MG63 (cell line): ENCODE measurements around the gene ZNF423. TPM values are rescaled to one million over a fixed set of nuclear protein-coding genes. Genes with fewer than 3 reads are reported as not detected.
A peak's percentile ranks its signal among the peaks of the same experiment; 100 is the strongest.

ENCODE experiments used
- DNase-seq: peaks from one replicate; pipeline ENCODE4 v3.0.0-alpha.2; 2020
- H3K27me3 ChIP-seq: fragments of 250-450 bp; sonication (Bioruptor Pico); 2 replicates; pipeline ENCODE4 v1.5.1; 2020; ENCODE audit warnings: mild to moderate bottlenecking, moderate library complexity
- H3K36me3 ChIP-seq: fragments of 250-450 bp; sonication (Bioruptor Pico); 2 replicates; pipeline ENCODE4 v1.5.1; 2020; ENCODE audit warnings: mild to moderate bottlenecking, moderate library complexity
- H3K4me3 ChIP-seq: fragments of 250-450 bp; sonication (Bioruptor Pico); 2 replicates; pipeline ENCODE4 v1.5.1; 2020; ENCODE audit warnings: mild to moderate bottlenecking, moderate library complexity
- H3K9me3 ChIP-seq: fragments of 250-450 bp; sonication (Bioruptor Pico); 2 replicates; pipeline ENCODE4 v1.5.1; 2020; ENCODE audit warnings: mild to moderate bottlenecking, moderate library complexity
- total RNA-seq: library from RNA; depleted of rRNA; stranded (reverse); fragments of >200 nt; shearing (Covaris generic); gene quantifications from 2 replicates; pipeline ENCODE4 v1.2.3, GENCODE V29; 2014; ENCODE audit warnings: low replicate concordance

The ZNF423 gene
- total RNA-seq, 1 experiment from 2014 or later = 0.07 TPM

DNA sequence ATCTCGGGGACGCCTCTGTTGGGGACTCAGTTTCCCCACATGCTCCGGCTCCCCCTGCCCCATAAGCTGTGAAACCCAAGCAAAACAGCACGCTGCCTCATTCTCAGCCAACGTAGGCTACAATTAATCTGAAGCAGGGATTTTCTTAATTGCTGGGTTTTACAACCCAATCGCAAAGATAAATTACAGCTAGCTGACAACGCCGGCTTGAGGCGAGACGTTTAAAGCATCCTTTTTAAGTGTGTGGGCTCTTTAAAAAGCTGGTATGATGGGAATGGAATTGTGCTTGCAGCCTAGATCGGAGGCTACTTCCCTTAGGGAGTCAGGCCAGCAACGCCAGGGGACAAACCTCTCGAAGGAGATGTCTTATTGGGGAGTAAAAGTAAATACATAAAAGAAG, 185.3 kb downstream of the ZNF423 start:
- no peak for DNase-seq
- H3K36me3 ChIP-seq = no peaks in the 10 kb centered on the region
- H3K27me3 ChIP-seq = no peaks in the 10 kb centered on the region
- no peaks in the 10 kb centered on the region for H3K9me3 ChIP-seq
- no peak overlapping the region for H3K4me3 ChIP-seq

DNA sequence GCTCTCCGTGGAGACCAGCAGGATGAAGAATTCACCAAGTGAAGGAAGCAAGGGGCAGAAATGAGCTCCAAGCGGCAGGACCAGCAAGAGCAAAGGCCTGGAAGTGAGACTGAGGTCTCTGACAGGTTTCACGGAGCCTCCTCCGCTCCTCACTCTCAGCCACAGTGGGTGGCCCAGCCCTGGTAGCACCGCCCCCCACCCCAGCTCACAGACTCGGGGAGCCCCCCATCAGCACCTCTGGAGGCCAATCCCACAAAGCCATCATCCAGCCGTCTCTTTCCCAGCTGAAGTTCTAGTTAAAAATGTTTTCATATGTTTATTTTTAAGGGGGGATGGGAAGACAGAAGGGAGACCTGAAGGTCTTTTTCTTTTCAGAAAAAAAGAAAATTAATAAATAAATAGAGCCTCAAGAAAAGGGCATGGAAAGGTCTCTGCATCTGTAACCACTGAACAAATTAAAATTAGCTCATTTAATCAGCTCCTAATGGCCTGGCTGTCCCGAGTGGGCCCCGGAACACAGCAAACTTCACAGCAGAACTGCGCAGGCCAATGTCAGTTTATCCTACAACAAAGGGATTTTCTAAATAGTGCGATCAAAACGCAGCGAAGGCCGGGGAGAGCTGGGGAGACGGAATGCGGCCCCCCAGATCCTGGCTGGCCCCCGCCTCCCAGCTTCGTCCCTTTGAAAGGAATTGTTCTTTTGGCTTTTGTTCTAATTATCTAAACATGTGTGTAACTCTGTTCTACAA, 190.3 kb downstream of the ZNF423 start:
- no peaks in the 10 kb centered on the region for H3K9me3 ChIP-seq
- H3K36me3 ChIP-seq = no peaks in the 10 kb centered on the region
- H3K27me3 ChIP-seq = no peaks in the 10 kb centered on the region
- H3K4me3 ChIP-seq = no peak overlapping the region
- no peak for DNase-seq

DNA sequence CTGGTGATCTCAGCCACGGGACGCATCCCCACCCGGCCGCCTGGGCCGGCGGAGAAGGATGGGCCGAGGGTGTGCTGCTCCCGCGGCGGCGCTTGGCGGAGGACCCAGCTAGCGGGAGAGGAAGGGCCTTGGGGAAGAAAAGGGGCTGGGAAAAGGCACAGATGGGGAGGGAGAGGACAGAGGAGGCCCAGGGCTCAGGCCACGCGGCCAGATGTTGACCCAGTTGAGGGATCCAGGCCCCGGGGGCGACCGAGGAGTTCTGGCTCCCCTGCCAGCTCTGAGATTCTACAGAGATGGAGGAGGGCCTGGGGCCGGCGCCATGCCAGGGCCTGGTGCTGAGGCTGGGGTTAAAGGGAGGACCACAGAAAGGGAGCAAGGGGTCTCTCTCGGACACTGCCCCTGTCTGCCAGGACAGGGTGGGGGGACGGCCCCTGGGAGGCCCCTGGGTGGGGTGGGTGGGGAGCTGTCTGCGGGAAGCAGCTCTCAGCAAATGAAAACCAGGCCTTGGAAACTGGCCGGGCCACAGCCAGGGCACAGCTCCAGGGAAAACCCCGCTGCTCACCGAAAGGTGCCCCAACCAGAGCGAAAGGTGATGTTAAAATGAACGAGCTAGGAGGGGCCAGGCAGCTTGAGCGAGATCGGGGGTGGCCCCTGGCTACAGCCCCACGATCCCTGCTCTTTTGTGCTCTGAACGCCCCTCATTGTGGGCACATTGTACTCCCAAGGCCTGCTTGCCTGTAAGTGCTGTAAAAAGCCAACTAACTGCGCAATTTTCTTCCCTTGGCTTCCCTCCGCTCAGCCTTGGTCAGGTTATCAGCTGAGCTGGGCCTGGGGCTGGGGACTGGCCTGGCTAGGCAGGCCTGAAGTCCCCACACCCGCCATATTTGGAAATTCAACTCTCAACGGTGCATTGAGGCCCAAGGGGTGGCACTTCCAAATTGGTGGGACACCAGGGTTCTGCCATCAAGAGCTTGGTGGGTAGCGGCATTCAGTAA, 191.4 kb downstream of the ZNF423 start:
- DNase-seq = no peak
- Histone ChIP-seq H3K9me3 (no peaks in the 10 kb centered on the region), H3K4me3 (no peak overlapping the region), H3K36me3 (no peaks in the 10 kb centered on the region), H3K27me3 (no peaks in the 10 kb centered on the region)

DNA sequence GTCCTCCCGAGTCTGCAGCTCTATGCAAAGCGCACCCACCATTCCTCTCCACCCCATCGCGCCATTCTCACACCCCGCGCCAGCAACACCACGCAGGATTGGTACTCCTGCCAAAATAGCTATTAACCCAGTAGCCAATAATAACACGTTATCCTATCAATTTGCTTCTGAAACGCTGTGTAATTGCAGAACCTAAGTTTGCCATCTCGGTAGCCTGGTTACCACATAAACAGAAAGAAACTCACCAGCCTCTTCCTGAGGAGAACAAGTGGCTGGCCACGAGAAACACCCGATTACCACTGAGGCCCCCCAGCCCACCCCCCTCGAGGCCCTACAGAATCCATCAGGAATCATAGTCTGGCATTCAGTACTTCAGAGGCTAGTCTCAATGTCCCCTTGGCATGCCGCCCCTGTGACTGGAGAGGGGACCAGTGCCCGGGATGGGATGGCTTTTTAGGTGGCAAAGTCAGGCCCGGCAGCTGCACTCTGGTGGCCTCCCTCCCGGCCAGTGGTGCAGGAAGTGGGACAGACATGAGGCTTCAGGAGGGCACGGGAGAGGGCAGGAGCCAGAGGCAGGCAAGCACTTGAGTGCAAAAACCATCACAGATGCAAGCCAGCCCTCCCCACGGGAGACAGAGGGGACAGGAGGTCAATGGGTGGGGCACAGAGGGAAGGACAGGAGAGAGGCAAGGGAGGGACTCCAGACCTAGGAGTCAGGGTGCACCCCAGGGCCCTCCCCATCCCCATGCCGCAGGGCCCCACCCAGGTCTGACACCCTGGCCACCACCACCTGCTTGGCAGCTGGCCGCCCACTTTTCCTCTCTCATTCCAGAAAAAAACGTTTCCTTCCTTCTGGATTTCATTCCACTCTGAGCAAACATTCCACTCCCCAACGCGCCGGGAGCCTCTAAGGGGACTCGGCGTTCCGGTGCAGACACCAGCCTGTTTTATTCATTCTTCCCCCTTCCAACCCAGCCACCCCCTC, 192.5 kb downstream of the ZNF423 start:
- no peak for DNase-seq

DNA sequence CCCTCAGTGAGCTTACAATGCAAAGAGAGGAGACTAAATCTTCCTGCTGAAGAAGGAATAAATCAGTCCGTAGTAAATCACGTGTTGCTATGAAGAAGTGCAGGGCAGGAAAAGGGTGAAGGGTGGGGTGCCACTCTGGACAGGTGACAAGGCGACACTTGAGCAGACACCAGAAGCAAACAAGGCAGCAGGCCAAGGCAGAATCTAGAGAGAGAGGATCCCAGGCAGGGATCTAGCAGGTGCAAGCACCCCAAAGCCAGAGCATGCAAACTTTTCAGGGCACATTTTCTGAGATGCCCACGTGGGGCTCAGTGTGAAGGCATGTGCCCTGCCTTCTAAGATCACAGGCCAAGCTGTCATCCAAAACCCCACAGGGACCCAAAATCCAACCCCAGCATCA, 193.3 kb downstream of the ZNF423 start:
- no peaks in the 10 kb centered on the region for H3K36me3 ChIP-seq
- no peaks in the 10 kb centered on the region for H3K9me3 ChIP-seq
- H3K27me3 ChIP-seq = no peaks in the 10 kb centered on the region
- DNase-seq = no peak
- H3K4me3 ChIP-seq = no peak overlapping the region

More for the DNA sequence above, 192.5 kb downstream of the ZNF423 start:
- no peak overlapping the region for H3K4me3 ChIP-seq
- no peaks in the 10 kb centered on the region for H3K36me3 ChIP-seq
- no peaks in the 10 kb centered on the region for H3K27me3 ChIP-seq
- H3K9me3 ChIP-seq = no peaks in the 10 kb centered on the region

DNA sequence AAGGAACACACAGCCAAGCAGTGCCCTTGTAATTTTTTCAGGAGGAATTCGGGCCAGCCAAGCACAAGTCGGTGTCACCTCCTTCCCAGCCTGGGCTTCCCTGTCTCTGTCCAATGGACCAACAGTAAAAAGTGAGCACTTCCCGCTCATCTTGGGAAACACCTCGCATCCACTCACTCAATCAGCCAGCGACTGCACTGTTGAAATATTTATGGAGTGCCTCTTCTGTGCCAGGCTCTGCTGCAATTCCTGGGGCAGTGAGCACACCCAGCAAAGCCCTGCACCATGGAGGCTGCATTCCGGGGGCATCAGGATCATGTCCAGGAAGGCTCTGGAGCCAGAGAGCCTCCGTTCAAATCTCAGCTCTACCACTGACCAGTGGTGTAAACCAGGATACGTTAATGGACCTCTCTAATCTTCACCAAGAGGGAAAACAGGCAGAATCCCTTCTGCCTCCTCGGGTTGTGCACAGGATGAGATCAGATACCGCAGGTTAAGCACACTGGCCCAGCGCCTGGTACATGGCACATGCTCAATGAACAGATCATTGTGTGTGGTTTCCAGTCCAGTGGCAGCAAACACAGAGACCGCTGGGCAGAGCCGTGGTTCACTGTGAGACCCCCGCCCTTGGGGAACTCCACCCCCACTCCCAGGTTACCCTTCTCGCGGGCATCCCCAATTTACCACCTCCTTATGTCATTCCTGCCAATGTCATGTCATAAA, 194.3 kb downstream of the ZNF423 start:
- DNase-seq = peak; percentile 72
- Histone ChIP-seq H3K4me3 (no peak overlapping the region), H3K36me3 (no peaks in the 10 kb centered on the region), H3K27me3 (no peaks in the 10 kb centered on the region), H3K9me3 (no peaks in the 10 kb centered on the region)

DNA sequence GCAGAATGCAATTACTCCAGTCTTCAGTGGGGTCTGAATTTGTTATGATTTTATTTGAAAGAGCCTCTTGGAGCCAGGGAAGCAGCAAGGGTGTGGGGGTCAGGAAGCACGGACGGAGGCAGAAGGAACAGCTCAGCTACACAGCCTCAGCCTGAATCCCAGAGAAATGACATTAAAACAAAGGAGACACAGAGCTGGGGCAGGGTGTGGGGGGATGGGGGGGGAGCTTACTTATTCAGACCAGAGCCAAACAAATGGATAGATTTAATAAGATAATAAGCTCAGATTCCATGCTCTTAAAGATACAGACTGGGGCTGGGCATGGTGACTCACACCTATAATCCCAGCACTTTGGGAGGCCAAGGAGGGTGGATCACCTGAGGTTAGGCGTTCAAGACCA, 195.3 kb downstream of the ZNF423 start:
- no peak for DNase-seq
- Histone ChIP-seq H3K4me3 (no peak overlapping the region), H3K36me3 (no peaks in the 10 kb centered on the region), H3K27me3 (no peaks in the 10 kb centered on the region), H3K9me3 (no peaks in the 10 kb centered on the region)

DNA sequence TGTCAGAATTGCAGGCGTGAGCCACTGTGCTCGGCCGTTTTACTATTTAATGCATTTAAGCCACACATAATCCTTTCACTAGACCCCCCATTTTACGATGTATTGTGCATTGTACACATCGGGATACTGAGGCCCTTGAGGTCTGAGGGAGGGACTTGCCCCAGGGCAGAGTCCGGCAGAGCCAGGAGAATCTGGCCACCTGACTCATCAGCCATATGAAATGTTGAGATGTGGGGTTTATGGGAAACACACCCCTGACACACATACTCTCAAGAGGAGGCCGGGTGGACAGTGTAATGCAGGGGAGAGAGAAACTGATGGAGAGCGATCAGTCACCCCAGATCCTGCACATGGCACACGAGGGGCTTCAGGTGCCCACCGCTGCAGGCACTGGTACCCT, 196.6 kb downstream of the ZNF423 start:
- DNase-seq = no peak
- H3K4me3 ChIP-seq = no peak overlapping the region
- no peaks in the 10 kb centered on the region for H3K36me3 ChIP-seq
- H3K27me3 ChIP-seq = no peaks in the 10 kb centered on the region
- H3K9me3 ChIP-seq = no peaks in the 10 kb centered on the region

DNA sequence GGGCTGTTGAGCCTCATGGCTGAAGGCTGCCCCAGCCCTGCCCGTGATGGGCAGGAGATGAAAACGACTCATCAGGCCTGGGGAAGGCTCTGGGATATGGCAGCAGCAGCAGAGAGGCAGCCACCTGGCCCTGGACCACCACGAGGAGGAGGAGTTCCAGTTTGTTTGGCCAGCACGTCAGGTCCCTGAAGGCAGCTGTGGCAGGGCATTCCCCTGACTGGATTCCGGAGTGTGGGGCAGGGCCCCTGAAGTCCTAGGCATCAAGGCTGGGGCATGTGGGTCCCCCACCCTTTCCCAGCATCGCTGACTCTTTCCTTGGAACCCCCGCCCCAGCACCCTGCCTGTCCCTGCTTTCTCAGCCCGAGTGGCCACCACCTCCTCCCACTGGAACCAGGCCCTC, 197.4 kb downstream of the ZNF423 start:
- Histone ChIP-seq H3K27me3 (no peaks in the 10 kb centered on the region), H3K4me3 (no peak overlapping the region), H3K9me3 (no peaks in the 10 kb centered on the region), H3K36me3 (no peaks in the 10 kb centered on the region)
- DNase-seq = no peak

DNA sequence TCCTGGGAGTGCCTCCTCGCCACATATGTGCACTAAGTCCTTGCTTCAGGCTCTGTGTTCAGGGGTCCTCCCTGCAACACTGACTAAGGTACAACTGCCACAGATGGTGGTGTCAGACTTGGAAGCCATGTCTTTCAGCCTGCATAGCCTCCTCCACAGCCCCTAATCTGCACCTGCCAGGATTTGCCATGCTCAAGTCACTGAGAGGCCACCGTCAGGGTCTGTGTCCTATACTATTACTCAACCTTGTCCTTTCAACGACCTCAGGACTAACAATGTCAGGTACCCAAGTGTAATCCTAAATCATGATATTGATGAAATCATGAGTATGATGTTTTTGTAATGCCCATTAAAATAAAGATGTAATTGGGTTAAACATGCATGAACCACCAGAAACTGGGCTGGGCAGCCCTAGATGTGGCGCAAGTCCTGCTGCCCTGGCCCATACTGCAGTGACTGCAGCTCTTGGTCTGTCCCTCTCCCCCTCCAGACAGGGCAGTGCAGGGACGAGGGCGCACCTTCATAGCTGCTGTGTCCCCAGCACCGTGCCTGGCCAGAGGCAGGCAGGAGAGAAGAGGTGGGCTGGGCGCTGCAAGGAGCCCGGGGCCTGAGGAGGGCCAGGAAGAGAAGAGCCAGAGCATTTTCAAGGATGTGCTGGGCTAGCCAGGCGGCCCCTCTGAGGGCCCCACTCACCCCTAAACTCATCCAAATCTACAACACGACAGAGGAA, 198.0 kb downstream of the ZNF423 start:
- Histone ChIP-seq H3K4me3 (no peak overlapping the region), H3K27me3 (no peaks in the 10 kb centered on the region), H3K9me3 (no peaks in the 10 kb centered on the region), H3K36me3 (no peaks in the 10 kb centered on the region)
- no peak for DNase-seq

DNA sequence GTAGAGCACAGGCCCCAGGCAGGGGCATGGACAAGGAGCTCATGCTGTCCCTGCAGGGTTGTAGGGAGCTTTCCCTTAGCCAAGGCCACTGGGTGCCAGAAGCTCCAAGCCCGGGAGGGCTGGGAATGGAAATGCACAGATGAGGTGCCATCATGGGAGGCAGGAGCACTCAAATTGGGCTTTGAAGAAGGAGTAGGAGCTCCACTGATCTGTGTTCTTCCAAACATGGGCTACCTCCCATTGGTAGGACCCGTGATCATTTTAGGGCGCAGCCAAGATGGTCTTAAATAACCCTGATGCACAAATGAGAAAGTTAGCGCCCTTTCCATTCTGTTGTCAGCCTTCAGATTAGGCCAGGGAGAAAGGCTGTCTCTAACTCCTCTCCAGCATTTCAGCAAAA, 201.5 kb downstream of the ZNF423 start:
- Histone ChIP-seq H3K36me3 (no peaks in the 10 kb centered on the region), H3K27me3 (no peaks in the 10 kb centered on the region), H3K4me3 (no peak overlapping the region), H3K9me3 (no peaks in the 10 kb centered on the region)
- DNase-seq = no peak

DNA sequence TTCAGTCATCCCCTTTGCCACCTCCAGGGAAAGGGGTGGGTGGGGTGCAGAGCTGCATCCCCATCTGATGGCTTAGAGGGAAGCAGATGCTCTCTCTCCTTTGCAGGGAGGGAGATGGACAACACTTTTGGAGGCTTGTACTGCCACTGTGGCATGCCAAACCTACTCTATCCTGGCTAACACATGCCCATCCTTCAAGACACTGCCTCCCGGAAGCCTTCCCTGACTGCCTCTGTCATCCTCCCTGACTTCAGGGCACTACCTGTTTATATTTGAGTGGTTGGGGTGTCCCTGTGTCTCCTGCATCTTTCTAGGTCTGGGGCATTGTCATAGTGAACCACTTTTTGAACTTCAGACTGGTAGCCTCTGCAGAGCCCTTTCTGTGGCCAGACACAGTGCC, 202.3 kb downstream of the ZNF423 start:
- Histone ChIP-seq H3K4me3 (no peak overlapping the region), H3K27me3 (no peaks in the 10 kb centered on the region), H3K9me3 (no peaks in the 10 kb centered on the region), H3K36me3 (no peaks in the 10 kb centered on the region)
- no peak for DNase-seq

DNA sequence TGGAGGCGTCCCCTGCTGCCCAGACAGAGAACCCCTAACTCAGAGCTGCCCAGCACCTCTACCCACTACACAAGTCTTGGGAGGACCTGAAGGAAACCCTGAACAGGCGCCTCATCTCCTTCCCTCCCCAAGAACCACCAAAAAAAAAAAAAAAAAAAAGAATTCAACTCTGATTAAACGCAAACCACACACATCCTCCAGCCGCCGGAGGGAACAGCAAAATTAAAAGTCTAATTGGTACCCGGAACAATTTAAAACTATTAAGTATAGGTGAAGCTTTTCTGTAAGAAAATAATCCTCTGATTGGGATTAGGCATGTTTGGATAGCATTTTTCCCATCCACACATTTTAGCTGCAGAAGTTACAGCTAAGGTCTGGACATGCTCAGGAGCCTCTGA, 202.7 kb downstream of the ZNF423 start:
- no peak for DNase-seq
- H3K4me3 ChIP-seq = no peak overlapping the region
- H3K36me3 ChIP-seq = no peaks in the 10 kb centered on the region
- H3K27me3 ChIP-seq = no peaks in the 10 kb centered on the region
- no peaks in the 10 kb centered on the region; the same call in 1 of the 2 replicates for H3K9me3 ChIP-seq

DNA sequence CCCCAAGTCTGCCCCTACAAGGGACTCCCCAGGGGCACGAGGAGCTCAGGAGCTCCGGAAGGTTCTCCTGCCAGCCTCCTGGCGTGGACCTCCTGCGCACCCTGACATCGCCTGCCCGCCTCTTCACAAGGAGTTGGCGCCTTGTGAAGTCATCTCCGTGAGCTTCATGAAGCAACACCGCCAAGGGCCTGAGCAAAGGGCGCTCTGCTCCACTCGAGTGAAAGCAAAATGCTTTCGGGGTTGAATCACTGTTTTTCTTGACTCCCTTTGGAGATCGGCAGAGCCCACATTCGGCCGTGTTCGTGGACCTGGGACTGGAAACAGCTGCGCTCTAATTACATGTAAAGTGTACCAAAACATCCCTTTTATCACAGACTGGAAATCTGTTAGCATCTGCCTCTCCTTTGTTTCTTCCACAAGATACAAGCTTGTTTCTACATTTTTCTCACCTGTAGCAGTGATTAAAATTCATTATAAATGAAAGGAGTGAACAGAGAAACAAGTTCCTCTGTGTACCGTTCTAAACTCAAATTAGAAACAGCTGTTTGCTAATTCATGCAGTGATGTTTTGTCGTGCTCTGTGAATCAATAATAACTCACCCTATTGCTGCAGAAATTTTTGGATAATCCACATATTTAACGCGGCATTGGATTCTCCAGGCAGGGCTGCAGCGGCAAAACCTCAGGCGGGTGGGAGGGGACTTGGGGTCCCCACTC, 203.3 kb downstream of the ZNF423 start:
- no peak overlapping the region for H3K4me3 ChIP-seq
- DNase-seq = no peak
- peaks cover 4% of the 10 kb centered on the region for H3K9me3 ChIP-seq
- H3K27me3 ChIP-seq = no peaks in the 10 kb centered on the region
- no peaks in the 10 kb centered on the region for H3K36me3 ChIP-seq

DNA sequence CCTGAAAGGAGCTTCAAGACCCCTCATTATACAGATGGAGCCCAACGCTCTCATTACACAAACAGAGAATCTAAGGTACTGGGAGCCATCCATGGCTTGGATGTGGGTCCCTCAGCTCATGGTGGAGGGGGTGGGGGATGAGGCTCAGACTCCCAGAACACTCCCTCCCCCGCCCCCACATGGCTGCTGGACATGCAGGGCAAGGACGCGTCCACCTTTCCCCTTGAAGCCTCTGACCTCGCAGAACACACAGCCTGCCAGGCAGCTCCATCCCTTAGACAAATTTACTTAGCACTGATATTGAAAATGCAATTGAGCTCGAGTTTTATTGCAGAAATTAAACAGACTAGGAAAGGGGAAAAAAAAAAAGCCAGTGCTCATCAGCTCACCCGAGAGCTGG, 203.9 kb downstream of the ZNF423 start:
- H3K36me3 ChIP-seq = no peaks in the 10 kb centered on the region

More for the DNA sequence above, 203.9 kb downstream of the ZNF423 start:
- no peak for DNase-seq
- Histone ChIP-seq H3K27me3 (no peaks in the 10 kb centered on the region), H3K9me3 (peaks cover 6% of the 10 kb centered on the region), H3K4me3 (no peak overlapping the region)
